Adipose tissue (tissue), 3 donors: ENCODE results near the gene EIF2AK3. TPM values are rescaled to one million over a fixed set of nuclear protein-coding genes. Genes with fewer than 3 reads are reported as not detected.
"Not testable (repeated sequence)": the region's sequence is repeated elsewhere in the genome, so short reads cannot be mapped to it uniquely, and the experiment has no call there.

Experiments used
- H3K27ac ChIP-seq: one replicate; pipeline ENCODE4 v1.5.1; 2013; ENCODE audit warnings: low read depth, low read length
- WGBS, 3 donors: extraction: QIAGEN DNeasy Blood & Tissue Kit; methylation state at CpG; one replicate each; pipeline ENCODE4 v1.1.7; 2013; 5-methylcytosine and 5-hydroxymethylcytosine counted together
- polyA plus RNA-seq, 3 donors: library from polyadenylated mRNA; stranded (reverse); fragments of 200-250 nt; gene quantifications; one replicate each; pipeline ENCODE4 v1.2.3, GENCODE V29; 2013
- donor health status: healthy with polysubstance abuse.
- donor health status: Bipolar disorder and iron deficiency.
- donor health status: healthy.

EIF2AK3 gene
- polyA plus RNA-seq, 3 donors, result 6.1 to 19.8 (median 9.4) TPM

DNA sequence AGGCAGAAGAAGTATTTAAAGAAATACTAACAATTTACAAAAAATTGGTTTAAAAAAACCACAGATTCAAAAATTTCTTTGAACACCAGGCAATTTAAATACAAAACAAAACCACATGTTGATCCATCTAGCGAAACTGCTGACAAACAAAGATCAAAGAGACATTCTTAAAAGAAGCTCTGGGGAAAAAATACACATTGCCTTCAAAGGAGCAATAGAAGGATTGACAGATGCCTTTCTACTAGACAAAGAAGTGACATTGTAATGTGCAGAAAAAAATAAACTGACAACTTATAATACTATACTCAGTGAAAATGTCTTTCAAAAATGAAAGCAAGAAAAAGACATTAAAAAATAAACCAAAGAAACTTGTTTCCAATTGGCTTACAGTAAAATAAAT lies 12.6 kb upstream of the EIF2AK3 start:
- H3K27ac ChIP-seq, result no peak overlapping the region
- WGBS, 3 donors, result 85 to 92% (median 89%) methylated on average over 1 of the region's 1 CpG

DNA sequence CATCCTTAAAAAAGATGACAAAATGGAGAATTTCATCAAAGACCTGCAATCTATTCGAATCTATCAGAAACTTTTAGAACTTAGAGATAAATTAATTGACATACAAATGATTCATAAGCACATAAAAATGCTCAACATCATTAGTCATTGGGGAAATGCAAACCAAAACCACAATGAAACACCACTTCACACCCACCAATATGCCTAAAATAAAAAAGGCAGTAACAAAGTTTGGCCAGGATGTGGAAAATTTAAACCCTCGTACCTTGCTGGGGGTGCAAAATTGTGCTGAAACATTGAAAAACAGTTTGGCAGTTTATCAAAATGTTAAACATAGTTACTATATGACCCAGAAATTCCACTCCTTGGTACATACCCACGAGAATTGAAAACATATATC lies 11.5 kb upstream of the EIF2AK3 start:
- H3K27ac ChIP-seq, result no peak overlapping the region
- 60 to 87% (median 73%) methylated on average over 3 of the region's 3 CpGs for WGBS, 3 donors

DNA sequence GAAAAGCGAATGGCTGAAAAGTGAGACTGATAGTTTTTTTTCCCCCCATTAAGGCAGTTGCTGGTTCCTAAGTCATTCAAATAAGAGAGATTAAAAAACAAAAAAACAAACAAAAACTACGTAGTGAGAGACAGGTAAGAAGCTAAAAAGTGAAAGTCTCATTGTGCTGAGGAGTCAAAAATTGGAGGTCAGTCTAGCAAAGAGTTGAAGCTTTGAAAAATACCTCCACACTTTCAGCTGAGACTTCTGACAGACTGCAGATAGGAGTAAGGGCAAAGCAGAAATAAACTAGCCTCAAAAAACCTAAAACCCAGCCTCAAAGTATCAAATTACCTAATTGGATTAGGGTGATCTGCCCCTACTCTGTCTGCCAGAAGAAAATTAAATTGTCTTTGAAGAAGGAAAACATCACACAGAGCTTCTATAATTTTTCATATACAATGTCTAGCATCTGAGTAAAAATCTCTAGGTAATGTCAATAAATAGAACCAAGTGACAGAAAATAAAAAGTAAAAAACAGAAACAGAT lies 10.9 kb upstream of the EIF2AK3 start:
- 57 to 67% (median 62%) methylated on average over 2 of the region's 2 CpGs for WGBS, 3 donors
- no peak overlapping the region for H3K27ac ChIP-seq

- 43 to 68% (median 61%) methylated on average over 2 of the region's 2 CpGs for WGBS, 3 donors
- no peak overlapping the region for H3K27ac ChIP-seq
Measured at GRCh38 chr2:88637464-88637863, 10.2 kb upstream of the EIF2AK3 start.

DNA sequence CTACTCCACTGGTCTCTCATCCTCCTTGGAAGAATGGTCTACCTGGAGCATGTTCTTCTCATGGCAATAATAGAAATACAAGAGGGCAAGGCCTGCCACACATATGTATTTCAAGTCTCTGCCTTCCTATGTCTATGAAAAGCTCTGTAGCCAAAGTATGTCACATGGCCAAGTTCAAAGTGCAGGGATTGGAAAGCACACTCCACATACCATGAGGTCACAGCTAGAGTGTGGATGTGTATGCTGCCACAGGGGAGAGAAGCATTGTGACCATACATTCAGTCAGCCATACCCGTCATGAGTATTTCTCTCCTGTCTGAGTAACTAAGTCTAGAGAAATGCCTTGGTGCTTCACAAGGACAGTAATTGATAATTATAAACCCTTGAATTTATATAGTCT lies 8.8 kb upstream of the EIF2AK3 start:
- WGBS, 3 donors, result 94 to 100% (median 97%) methylated on average over 1 of the region's 1 CpG
- H3K27ac ChIP-seq, result no peak overlapping the region

- 91 to 93% (median 92%) methylated on average over 3 of the region's 3 CpGs for WGBS, 3 donors
Measured at GRCh38 chr2:88632569-88632968, 5.3 kb upstream of the EIF2AK3 start.

DNA sequence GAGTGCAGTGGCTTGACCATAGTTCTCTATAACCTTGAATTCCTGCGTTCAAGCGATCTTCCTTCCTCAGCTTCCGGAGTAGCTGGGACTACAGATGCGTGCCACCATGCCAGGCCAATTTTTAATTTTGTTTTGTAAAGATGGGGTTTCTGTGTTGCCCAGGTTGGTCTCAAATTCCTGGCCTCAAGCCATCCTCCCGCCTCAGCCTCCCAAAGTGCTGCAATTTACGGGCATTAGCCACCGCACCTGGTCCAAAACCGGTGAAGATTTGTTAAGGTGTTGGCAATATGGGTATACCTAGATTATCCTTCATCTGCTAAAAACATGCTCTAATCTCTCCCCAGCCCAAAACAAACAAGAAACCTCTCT lies 1.3 kb upstream of the EIF2AK3 start:
- no peak overlapping the region for H3K27ac ChIP-seq
- WGBS, 3 donors, result 81 to 87% (median 82%) methylated on average over 8 of the region's 8 CpGs

More at GRCh38 chr2:88632569-88632968, 5.3 kb upstream of the EIF2AK3 start:
- H3K27ac ChIP-seq, result no peak overlapping the region

DNA sequence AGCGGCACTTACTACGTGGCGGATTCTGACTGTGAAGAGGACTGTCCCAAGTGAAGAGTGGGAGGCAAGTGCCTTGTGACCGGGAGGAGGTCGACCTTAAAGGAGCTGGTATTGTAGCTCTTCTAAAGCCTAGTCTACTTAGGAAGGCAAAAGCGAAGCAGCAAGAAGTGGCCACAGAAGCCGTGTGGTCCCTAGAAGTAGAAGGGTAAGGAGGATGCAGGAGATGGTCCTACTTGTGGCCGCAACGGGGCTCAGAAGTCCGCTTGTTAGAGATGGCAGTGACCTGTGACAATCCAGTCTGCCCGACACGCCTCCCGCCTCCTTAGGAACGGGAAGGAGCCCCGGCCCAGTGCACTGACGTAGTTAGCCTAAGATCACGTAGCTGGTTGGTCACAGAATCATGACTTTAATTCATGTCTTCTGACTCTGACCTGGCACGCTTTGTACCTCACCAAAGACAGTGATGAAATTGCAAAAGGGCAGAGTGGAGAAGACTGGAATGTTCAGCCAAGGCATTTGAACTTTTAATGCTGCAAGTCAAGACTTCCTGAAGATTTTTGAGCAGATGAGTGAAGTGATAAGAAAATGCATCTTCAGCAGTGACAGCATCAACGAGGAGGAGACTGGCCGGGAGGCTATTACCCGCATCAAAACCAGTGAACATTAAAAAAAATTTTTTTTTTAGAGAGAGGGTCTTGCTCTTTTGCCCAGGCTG lies 749 bp upstream of the EIF2AK3 start:
- WGBS, 3 donors, result 1 to 2% (median 2%) methylated on average over 21 of the region's 21 CpGs
- H3K27ac ChIP-seq, result peak overlapping the region; percentile 87

- WGBS, 3 donors, result 1 to 3% (median 2%) methylated on average over 42 to 54 of the region's 54 CpGs
- peak overlapping the region; percentile 93 for H3K27ac ChIP-seq
Measured at GRCh38 chr2:88626171-88627054, 851 bp downstream of the EIF2AK3 start.

DNA sequence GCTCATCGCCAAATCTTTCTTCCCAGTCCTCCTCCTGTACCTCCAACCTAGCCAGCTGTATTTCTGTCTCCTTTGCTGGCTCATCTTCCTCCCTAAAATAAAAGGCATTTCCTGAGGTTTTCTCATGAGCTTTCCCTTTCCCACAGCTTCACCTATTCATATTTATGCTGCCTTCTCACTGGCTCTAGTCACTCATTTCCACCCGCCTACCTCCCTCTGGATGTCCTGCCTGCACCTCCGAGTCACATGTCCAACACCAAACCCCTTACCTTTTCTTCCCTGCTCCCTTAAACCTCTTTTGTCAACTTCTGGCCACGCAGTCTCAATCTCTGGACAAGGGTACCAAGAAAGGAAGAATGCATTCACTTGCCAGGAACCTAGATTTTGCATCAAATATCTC lies 2.8 kb downstream of the EIF2AK3 start:
- 55 to 86% (median 84%) methylated on average over 4 of the region's 4 CpGs for WGBS, 3 donors
- no peak overlapping the region for H3K27ac ChIP-seq

DNA sequence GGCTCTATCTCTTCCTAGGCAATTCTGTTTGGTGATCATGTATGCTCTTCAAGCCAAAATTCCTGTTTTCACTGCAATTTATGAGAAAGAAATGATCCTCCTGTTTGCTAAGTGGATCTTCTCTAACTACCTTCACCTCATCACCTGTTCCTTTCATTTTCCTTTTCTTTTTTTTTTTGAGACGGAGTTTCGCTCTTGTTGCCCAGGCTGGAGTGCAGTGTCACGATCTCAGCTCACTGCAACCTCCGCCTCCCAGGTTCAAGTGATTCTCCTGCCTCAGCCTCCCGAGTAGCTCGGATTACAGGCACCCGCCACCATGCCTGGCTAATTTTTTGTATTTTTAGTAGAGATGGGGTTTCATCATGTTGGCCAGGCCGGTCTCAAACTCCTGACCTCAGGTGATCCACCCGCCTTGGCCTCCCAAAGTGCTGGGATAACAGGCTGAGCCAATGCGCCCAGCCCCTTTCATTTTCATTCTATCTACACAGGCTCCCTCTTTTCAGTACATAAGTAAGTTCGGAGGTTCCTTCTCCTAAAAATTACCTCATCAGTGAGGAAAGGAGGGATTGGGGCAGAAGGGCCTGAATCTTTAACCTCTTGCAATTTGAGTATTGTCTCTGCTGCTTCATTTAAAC lies 3.3 kb downstream of the EIF2AK3 start:
- WGBS, 3 donors, result 72 to 94% (median 91%) methylated on average over 11 of the region's 11 CpGs
- H3K27ac ChIP-seq, result not testable (repeated sequence)

DNA sequence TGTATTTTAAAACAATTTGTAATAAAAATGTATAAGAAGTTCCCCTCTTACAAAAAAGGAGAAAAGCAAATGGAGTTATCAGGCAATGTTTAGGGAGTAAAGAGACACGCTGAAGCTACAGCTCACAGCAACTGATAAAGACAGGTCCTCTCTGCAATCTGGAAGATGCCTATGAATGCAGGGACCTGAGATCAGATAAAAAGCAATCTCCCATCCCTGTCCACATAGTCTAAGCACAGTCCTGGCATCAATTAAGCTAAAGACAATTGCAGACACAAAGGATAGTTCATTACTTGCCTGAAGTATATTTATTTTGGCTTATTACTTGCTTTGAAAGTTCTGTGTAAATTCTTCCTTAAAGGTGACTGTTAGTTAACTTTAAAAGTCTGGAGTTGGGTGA lies 5.0 kb downstream of the EIF2AK3 start:
- 27 to 97% (median 84%) methylated on average over 1 of the region's 1 CpG for WGBS, 3 donors
- H3K27ac ChIP-seq, result no peak overlapping the region

- 65 to 92% (median 86%) methylated on average over 3 of the region's 3 CpGs for WGBS, 3 donors
- no peak overlapping the region for H3K27ac ChIP-seq
Measured at GRCh38 chr2:88621432-88621831, 5.8 kb downstream of the EIF2AK3 start.

DNA sequence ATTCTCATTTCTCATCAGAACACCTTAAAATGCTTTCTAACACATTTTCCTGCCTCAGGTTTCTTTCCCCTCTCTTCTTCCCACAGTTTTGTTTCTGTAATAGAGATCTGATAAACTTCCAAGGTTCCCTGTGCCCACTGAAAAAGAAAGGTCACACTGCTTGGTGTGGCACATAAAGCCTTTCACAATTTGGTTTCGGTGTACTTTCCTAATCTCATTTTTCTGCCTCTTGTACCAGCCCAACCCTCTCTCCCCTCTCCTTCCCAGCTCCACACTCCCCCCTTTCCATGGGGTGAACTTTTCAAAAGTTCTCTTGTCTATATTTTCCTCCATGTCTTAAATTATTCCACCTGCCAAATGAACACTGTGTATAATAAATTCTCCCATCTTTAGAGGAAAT lies 7.2 kb downstream of the EIF2AK3 start:
- WGBS, 3 donors, result 50 to 70% (median 57%) methylated on average over 1 of the region's 1 CpG

GRCh38 chr2:88615822-88616221 lies 11.4 kb downstream of the EIF2AK3 start:
- 80 to 97% (median 96%) methylated on average over 3 of the region's 3 CpGs for WGBS, 3 donors
- H3K27ac ChIP-seq, result no peak overlapping the region

More for the DNA sequence above, 7.2 kb downstream of the EIF2AK3 start:
- no peak overlapping the region for H3K27ac ChIP-seq

DNA sequence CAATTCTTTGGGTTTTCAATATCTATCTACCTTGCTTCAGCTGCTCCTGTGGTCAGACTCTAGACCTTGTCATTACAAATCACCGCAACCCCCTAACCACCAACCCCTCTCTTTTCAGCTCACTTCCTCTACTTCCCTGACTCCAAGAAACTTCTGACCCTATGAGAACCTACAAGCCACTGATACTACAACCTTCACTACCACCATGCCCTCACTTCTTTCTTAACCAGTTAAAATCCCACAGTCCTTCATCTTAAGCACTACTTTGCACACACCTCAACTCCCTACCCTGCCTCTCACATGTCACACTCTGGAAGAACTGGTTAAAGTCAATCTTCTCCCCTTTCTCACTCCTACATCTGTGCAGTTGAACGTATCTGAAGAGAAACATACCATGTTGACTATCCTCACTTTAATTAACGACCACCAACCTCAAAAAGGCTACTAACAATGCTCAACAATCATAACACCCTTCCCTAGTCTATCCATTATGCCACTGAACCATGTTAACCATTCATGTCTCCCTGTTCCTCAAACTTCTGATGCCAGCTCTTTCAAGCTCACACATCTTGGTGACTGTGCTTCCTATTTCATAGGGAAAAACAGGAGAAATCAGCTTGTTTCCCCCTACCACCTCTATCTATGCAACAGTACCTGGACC lies 12.6 kb downstream of the EIF2AK3 start:
- no peak overlapping the region for H3K27ac ChIP-seq

GRCh38 chr2:88613921-88614320 lies 13.3 kb downstream of the EIF2AK3 start:
- no peak overlapping the region for H3K27ac ChIP-seq
- 64 to 96% (median 95%) methylated on average over 4 of the region's 4 CpGs for WGBS, 3 donors

More for the DNA sequence above, 12.6 kb downstream of the EIF2AK3 start:
- WGBS, 3 donors, result 76 to 93% (median 87%) methylated on average over 3 of the region's 3 CpGs

GRCh38 chr2:88608184-88608583 lies 19.1 kb downstream of the EIF2AK3 start:
- no peak overlapping the region for H3K27ac ChIP-seq
- WGBS, 3 donors, result 63 to 93% (median 87%) methylated on average over 3 of the region's 3 CpGs
